Stomach (tissue), 4 donors: ENCODE data around the gene LSAMP.

Experiments used
- CTCF ChIP-seq, 7 experiments: fragments of 450-650 bp in 4 of 7; fragments of 200-600 bp in 3 of 7; sonication (generic) in 3 of 7; IDR thresholded peaks; one replicate each; pipeline ENCODE4 v1.5.1; 2016 to 2019; ENCODE audit warnings: antibody characterized with exemption in 7 of 7, control low read depth in 2 of 7, mild to moderate bottlenecking in 1 of 7
- EP300 ChIP-seq: sonication (generic); formaldehyde crosslinking; IDR thresholded peaks from one replicate; pipeline ENCODE4 v1.6.1; 2017; ENCODE audit warnings: antibody characterized with exemption
- POLR2A ChIP-seq, 4 donors: fragments of 450-650 bp; IDR thresholded peaks; one replicate each; pipeline ENCODE4 v1.6.1; 2016; ENCODE audit warnings: antibody characterized with exemption in 4 of 4, control low read depth in 2 of 4, mild to moderate bottlenecking in 1 of 4, moderate library complexity in 1 of 4

- TF ChIP-seq POLR2A (IDR thresholded peaks at IDR 0.05) (no peak), CTCF (IDR thresholded peaks at IDR 0.05) (no peak), EP300 (no peak)
Measured at GRCh38 chr3:116281313-116282143, 163.8 kb downstream of the LSAMP start.
